GM10266 (cell line): ENCODE results near the gene DDX53.

Source experiments
- DNase-seq: peaks from one replicate; pipeline ENCODE4 v3.0.0; 2012; ENCODE audit errors: extremely low spot score
- CTCF ChIP-seq: IDR thresholded peaks from 2 replicates; pipeline ENCODE4 v1.5.1; 2012; ENCODE audit warnings: mild to moderate bottlenecking, low read depth; ENCODE audit not compliant: control insufficient read depth, insufficient read depth; ENCODE audit errors: missing control alignments

DDX53 gene

GRCh38 chrX:23003116-23003515 is 3.4 kb downstream of the DDX53 start:
- TF ChIP-seq CTCF = no peak
- DNase-seq = no peak

GRCh38 chrX:23008431-23009099 is 8.8 kb downstream of the DDX53 start:
- DNase-seq = no peak

GRCh38 chrX:23012162-23012561 is 12.4 kb downstream of the DDX53 start:
- no peak for TF ChIP-seq CTCF
- no peak for DNase-seq

More at GRCh38 chrX:23008431-23009099, 8.8 kb downstream of the DDX53 start:
- TF ChIP-seq CTCF = peak; percentile 18

- DNase-seq = no peak
- TF ChIP-seq CTCF = no peak
Observed at GRCh38 chrX:23012636-23013035, 12.9 kb downstream of the DDX53 start.

GRCh38 chrX:23013366-23013765 is 13.6 kb downstream of the DDX53 start:
- no peak for TF ChIP-seq CTCF
- DNase-seq = no peak

GRCh38 chrX:23031600-23031999 is 31.8 kb downstream of the DDX53 start:
- TF ChIP-seq CTCF = no peak
- DNase-seq = no peak

GRCh38 chrX:23035493-23035892 is 35.7 kb downstream of the DDX53 start:
- no peak for TF ChIP-seq CTCF
- DNase-seq = no peak
